Measurements from ENCODE around the gene WDR86. TPM values are rescaled to one million over a fixed set of nuclear protein-coding genes. Genes with fewer than 3 reads are reported as not detected.

The WDR86 gene
- total and polyA plus RNA-seq, 2 of the 4 experiments (the other 2 are of a cell fraction): not detected

DNA sequence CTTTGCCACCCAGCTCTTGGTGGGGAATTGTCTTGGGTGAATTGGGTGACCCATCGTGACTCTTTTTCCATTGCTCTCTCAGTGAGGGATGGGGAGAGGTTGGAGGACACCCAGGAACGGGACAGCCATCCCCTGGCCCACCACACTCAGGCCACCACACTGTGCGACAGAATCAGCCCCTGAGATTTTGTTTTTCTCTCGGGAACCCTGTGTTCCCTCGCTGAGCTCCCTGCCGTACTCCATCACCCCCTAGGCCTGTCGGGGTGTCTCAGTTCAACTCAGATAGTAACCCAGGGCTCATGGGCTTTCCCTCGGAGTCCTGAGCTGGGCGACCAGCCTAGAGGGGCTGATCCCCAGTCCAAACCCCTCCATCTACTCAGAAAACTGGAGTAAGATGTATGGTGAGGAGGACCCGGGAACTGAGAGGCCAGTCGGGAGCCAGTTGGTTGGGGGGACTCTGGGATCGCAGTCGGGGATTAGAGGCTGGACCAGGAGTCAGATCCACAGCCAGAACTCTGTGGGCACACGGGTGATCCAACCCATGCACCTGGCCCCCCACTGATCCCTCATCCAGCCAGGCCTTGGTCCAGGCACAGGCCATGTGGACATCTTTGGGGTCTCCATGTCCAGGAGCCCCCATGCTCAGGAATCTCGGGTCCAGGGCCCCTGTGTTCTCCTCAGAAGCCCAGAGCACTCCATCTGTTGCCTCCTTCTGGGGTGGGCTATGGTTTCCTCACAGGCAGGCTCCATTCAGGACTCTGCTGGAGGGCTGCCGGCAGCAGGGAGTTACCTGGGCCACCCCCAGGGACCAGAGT lies 20.8 kb upstream of the WDR86 start:
- ChIA-PET CTCF (no interaction called here), POLR2A (ENCODE audit: unreplicated experiment) (no interaction called here)
- Histone ChIP-seq H4K91ac (ENCODE audit: insufficient read depth, low read depth, low read length) (no peak overlapping the region), H4K8ac (ENCODE audit: low read depth in 2 of 2, low read length in 2 of 2) (no peak overlapping the region), H2BK5ac (ENCODE audit: low read depth, low read length, poor library complexity, severe bottlenecking) (no peak overlapping the region), H3K9me1 (ENCODE audit: insufficient read depth, low read length) (peaks cover 13% of the 10 kb centered on the region), H2AK9ac (replicated peaks; ENCODE audit: low read depth, low read length, poor library complexity) (no peak overlapping the region), H3K4me2 (ENCODE audit: low read depth, low read length) (no peak overlapping the region), H4K5ac (ENCODE audit: low read depth, low read length) (no peak overlapping the region), H2AFZ (replicated peaks; ENCODE audit: low read length, poor library complexity) (no peak overlapping the region), H3K14ac (replicated peaks; ENCODE audit: low read depth, low read length) (no peak overlapping the region), H4K20me1 (ENCODE audit: insufficient read depth, low read length) (peaks cover 5% of the 10 kb centered on the region; the same call in 1 of the 2 replicates), H3K56ac (ENCODE audit: extremely low read depth, insufficient read depth, low read length) (no peak overlapping the region), H3K27me3 (ENCODE audit: control insufficient read depth, insufficient read depth, low read length) (0 out of 2 replicates have a peak, but pooled peaks cover 2% of the 10 kb centered on the region), H3K4me3 (ENCODE audit: insufficient read depth, low read depth, low read length) (no peak overlapping the region), H2BK120ac (ENCODE audit: low read depth, low read length) (no peak overlapping the region), H3K9ac (ENCODE audit: low read depth, low read length) (no peak overlapping the region), H3K18ac (ENCODE audit: low read depth, low read length) (no peak overlapping the region), H3K4ac (ENCODE audit: low read depth, low read length) (no peak overlapping the region), H2AK5ac (ENCODE audit: low read depth, low read length) (no peak overlapping the region), H3K36me3 (ENCODE audit: control insufficient read depth, insufficient read depth, low read length) (no peaks in the 10 kb centered on the region), H3K27ac (ENCODE audit: insufficient read depth, low read length) (no peak overlapping the region), H2BK15ac (ENCODE audit: low read depth, low read length) (no peak overlapping the region; the same call in 2 of the 3 replicates), H3K4me1 (ENCODE audit: control insufficient read depth, insufficient read depth, low read length) (peaks cover 34% of the 10 kb centered on the region), H3K23ac (ENCODE audit: low read depth, low read length) (no peak overlapping the region), H3K79me1 (ENCODE audit: low read depth in 1 of 2, low read length in 2 of 2) (no peaks in the 10 kb centered on the region; a peak in 1 of 4 replicates), H3K9me3 (ENCODE audit: control insufficient read depth, insufficient read depth, low read length) (no peaks in the 10 kb centered on the region), H2BK20ac (ENCODE audit: low read depth, low read length) (no peak overlapping the region)
- 88% methylated on average over 3 of the region's 16 CpGs; no CpG with 5 or more reads in 1 of the 2 experiments for WGBS, 2 experiments (ENCODE audit: extremely low coverage in 2 of 2, insufficient read length in 1 of 2)
- DNase-seq (no peak), ATAC-seq (ENCODE audit: low read depth) (no peak)
- dilution Hi-C loops (cut with HindIII; ENCODE audit: low sequenced_read_pairs, unreplicated experiment) (no loop called here), in situ Hi-C loops (cut with MboI; ENCODE audit: low sequenced_read_pairs) (no loop called here), intact Hi-C loops (cut with micrococcal nuclease) (no loop called here)
- TF ChIP-seq MAFK (IDR thresholded peaks at IDR 0.05; ENCODE audit: low read depth, low read length): no peak
- TF ChIP-seq RCOR1 (IDR thresholded peaks at IDR 0.05; ENCODE audit: insufficient replicate concordance, low read length): no peak
- TF ChIP-seq FOS (IDR thresholded peaks at IDR 0.05; ENCODE audit: low read depth, low read length): no peak
- no peak for TF ChIP-seq RFX5 (IDR thresholded peaks at IDR 0.05; ENCODE audit: low read depth, low read length)
- TF ChIP-seq, protein P1, sequence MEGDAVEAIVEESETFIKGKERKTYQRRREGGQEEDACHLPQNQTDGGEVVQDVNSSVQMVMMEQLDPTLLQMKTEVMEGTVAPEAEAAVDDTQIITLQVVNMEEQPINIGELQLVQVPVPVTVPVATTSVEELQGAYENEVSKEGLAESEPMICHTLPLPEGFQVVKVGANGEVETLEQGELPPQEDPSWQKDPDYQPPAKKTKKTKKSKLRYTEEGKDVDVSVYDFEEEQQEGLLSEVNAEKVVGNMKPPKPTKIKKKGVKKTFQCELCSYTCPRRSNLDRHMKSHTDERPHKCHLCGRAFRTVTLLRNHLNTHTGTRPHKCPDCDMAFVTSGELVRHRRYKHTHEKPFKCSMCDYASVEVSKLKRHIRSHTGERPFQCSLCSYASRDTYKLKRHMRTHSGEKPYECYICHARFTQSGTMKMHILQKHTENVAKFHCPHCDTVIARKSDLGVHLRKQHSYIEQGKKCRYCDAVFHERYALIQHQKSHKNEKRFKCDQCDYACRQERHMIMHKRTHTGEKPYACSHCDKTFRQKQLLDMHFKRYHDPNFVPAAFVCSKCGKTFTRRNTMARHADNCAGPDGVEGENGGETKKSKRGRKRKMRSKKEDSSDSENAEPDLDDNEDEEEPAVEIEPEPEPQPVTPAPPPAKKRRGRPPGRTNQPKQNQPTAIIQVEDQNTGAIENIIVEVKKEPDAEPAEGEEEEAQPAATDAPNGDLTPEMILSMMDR (conservative IDR thresholded peaks at IDR 0.05; ENCODE audit: low read depth, low read length): no peak
- no TSS peak for BruUV-seq (replicated peaks)
